ENCODE results near the gene LITAFD.

Gene LITAFD

GRCh38 chr16:8849411-8850011 lies 32.6 kb upstream of the LITAFD start:
- Histone ChIP-seq H3K4ac (ENCODE audit: low read depth, low read length) (no peak overlapping the region), H2AFZ (ENCODE audit: insufficient read depth, low read length, poor library complexity) (no peak overlapping the region), H3K9ac (ENCODE audit: low read length) (no peak overlapping the region), H3K4me3 (ENCODE audit: low read depth, low read length) (no peak overlapping the region), H3K23ac (ENCODE audit: low read length) (no peak overlapping the region), H2AK5ac (ENCODE audit: low read length) (no peak overlapping the region), H4K91ac (ENCODE audit: low read depth, low read length) (no peak overlapping the region), H4K12ac (ENCODE audit: low read depth, low read length) (no peak overlapping the region), H3K27me3 (ENCODE audit: insufficient read depth, low read length) (no peaks in the 10 kb centered on the region), H3K14ac (ENCODE audit: low read length) (no peak overlapping the region), H3K79me1 (ENCODE audit: low read length) (no peaks in the 10 kb centered on the region), H3K4me2 (ENCODE audit: low read length) (no peak overlapping the region), H3K36me3 (ENCODE audit: control insufficient read depth in 1 of 2, insufficient read depth in 2 of 2, low read length in 2 of 2) (peaks cover 57 to 67% of the 10 kb centered on the region in 2 experiments), H3K18ac (ENCODE audit: low read length) (no peak overlapping the region), H3K9me3 (ENCODE audit: insufficient read depth, low read depth, low read length) (no peaks in the 10 kb centered on the region), H3K79me2 (ENCODE audit: control insufficient read depth, insufficient read depth, low read length, poor library complexity) (peaks cover 2% of the 10 kb centered on the region), H2BK120ac (ENCODE audit: insufficient read depth, low read length, poor library complexity) (no peak overlapping the region), H4K8ac (ENCODE audit: low read depth, low read length) (no peak overlapping the region), H2BK12ac (ENCODE audit: low read length) (no peak overlapping the region), H3K27ac (ENCODE audit: low read depth, low read length) (no peak overlapping the region), H3K4me1 (ENCODE audit: control insufficient read depth in 1 of 2, insufficient read depth in 2 of 2, low read length in 2 of 2) (no peaks in the 10 kb centered on the region), H2BK5ac (ENCODE audit: low read depth, low read length, poor library complexity) (no peak overlapping the region)
- no CpG with 5 or more reads among the region's 19 CpGs for WGBS (ENCODE audit: extremely low coverage, insufficient coverage, insufficient read length)
- DNase-seq = no peak

- Histone ChIP-seq H3K79me2 (ENCODE audit: control insufficient read depth, insufficient read depth, low read length, poor library complexity) (peaks cover 2% of the 10 kb centered on the region), H3K4me3 (ENCODE audit: low read depth, low read length) (no peak overlapping the region), H3K4me2 (ENCODE audit: low read length) (no peak overlapping the region), H4K12ac (ENCODE audit: low read depth, low read length) (no peak overlapping the region), H3K18ac (ENCODE audit: low read length) (no peak overlapping the region), H2AFZ (ENCODE audit: insufficient read depth, low read length, poor library complexity) (no peak overlapping the region), H3K36me3 (ENCODE audit: control insufficient read depth in 1 of 2, insufficient read depth in 2 of 2, low read length in 2 of 2) (peaks cover 66 to 76% of the 10 kb centered on the region in 2 experiments), H2BK12ac (ENCODE audit: low read length) (no peak overlapping the region), H2AK5ac (ENCODE audit: low read length) (no peak overlapping the region), H3K9ac (ENCODE audit: low read length) (no peak overlapping the region), H2BK120ac (ENCODE audit: insufficient read depth, low read length, poor library complexity) (no peak overlapping the region), H4K8ac (ENCODE audit: low read depth, low read length) (no peak overlapping the region), H3K4ac (ENCODE audit: low read depth, low read length) (no peak overlapping the region), H3K14ac (ENCODE audit: low read length) (no peak overlapping the region), H3K9me3 (ENCODE audit: insufficient read depth, low read depth, low read length) (no peaks in the 10 kb centered on the region), H2BK5ac (ENCODE audit: low read depth, low read length, poor library complexity) (no peak overlapping the region), H3K23ac (ENCODE audit: low read length) (no peak overlapping the region), H3K79me1 (ENCODE audit: low read length) (no peaks in the 10 kb centered on the region), H3K27me3 (ENCODE audit: insufficient read depth, low read length) (no peaks in the 10 kb centered on the region), H3K4me1 (ENCODE audit: control insufficient read depth in 1 of 2, insufficient read depth in 2 of 2, low read length in 2 of 2) (no peaks in the 10 kb centered on the region), H3K27ac (ENCODE audit: low read depth, low read length) (no peak overlapping the region), H4K91ac (ENCODE audit: low read depth, low read length) (no peak overlapping the region)
- no peak for DNase-seq
- no CpG with 5 or more reads among the region's 11 CpGs for WGBS (ENCODE audit: extremely low coverage, insufficient coverage, insufficient read length)
Measured at GRCh38 chr16:8850279-8850885, 31.8 kb upstream of the LITAFD start.

- H3K18ac ChIP-seq (ENCODE audit: low read length) = no peak overlapping the region
- H2BK120ac ChIP-seq (ENCODE audit: insufficient read depth, low read length, poor library complexity) = no peak overlapping the region
- H3K4me3 ChIP-seq (ENCODE audit: low read depth, low read length) = no peak overlapping the region
- no peak overlapping the region for H3K9ac ChIP-seq (ENCODE audit: low read length)
- H3K4me2 ChIP-seq (ENCODE audit: low read length) = no peak overlapping the region
- no peak overlapping the region for H3K27ac ChIP-seq (ENCODE audit: low read depth, low read length)
- H3K27me3 ChIP-seq (ENCODE audit: insufficient read depth, low read length) = no peaks in the 10 kb centered on the region
- H2BK5ac ChIP-seq (ENCODE audit: low read depth, low read length, poor library complexity) = no peak overlapping the region
- peaks cover 2% of the 10 kb centered on the region for H3K79me2 ChIP-seq (ENCODE audit: control insufficient read depth, insufficient read depth, low read length, poor library complexity)
- peaks cover 74 to 85% of the 10 kb centered on the region in 2 experiments for H3K36me3 ChIP-seq (ENCODE audit: control insufficient read depth in 1 of 2, insufficient read depth in 2 of 2, low read length in 2 of 2)
- H2BK12ac ChIP-seq (ENCODE audit: low read length) = no peak overlapping the region
- H3K9me3 ChIP-seq (ENCODE audit: insufficient read depth, low read depth, low read length) = no peaks in the 10 kb centered on the region
- no peak overlapping the region for H3K14ac ChIP-seq (ENCODE audit: low read length)
- no peak overlapping the region for H3K4ac ChIP-seq (ENCODE audit: low read depth, low read length)
- DNase-seq = no peak
- H3K79me1 ChIP-seq (ENCODE audit: low read length) = no peaks in the 10 kb centered on the region
- no peak overlapping the region for H3K23ac ChIP-seq (ENCODE audit: low read length)
- no peak overlapping the region for H4K12ac ChIP-seq (ENCODE audit: low read depth, low read length)
- no peak overlapping the region for H4K8ac ChIP-seq (ENCODE audit: low read depth, low read length)
- H3K4me1 ChIP-seq (ENCODE audit: control insufficient read depth in 1 of 2, insufficient read depth in 2 of 2, low read length in 2 of 2) = no peaks in the 10 kb centered on the region
- WGBS (ENCODE audit: extremely low coverage, insufficient coverage, insufficient read length) = no CpG with 5 or more reads among the region's 8 CpGs
- no peak overlapping the region for H4K91ac ChIP-seq (ENCODE audit: low read depth, low read length)
- H2AK5ac ChIP-seq (ENCODE audit: low read length) = no peak overlapping the region
- H2AFZ ChIP-seq (ENCODE audit: insufficient read depth, low read length, poor library complexity) = no peak overlapping the region
Measured at GRCh38 chr16:8851761-8852403, 30.3 kb upstream of the LITAFD start.

- Histone ChIP-seq H3K79me2 (ENCODE audit: control insufficient read depth, insufficient read depth, low read length, poor library complexity) (peaks cover 2% of the 10 kb centered on the region), H3K14ac (ENCODE audit: low read length) (no peak overlapping the region), H3K9ac (ENCODE audit: low read length) (no peak overlapping the region), H3K9me3 (ENCODE audit: insufficient read depth, low read depth, low read length) (no peaks in the 10 kb centered on the region), H2BK12ac (ENCODE audit: low read length) (no peak overlapping the region), H3K79me1 (ENCODE audit: low read length) (no peaks in the 10 kb centered on the region), H3K4me3 (ENCODE audit: low read depth, low read length) (no peak overlapping the region), H3K18ac (ENCODE audit: low read length) (no peak overlapping the region), H2BK5ac (ENCODE audit: low read depth, low read length, poor library complexity) (no peak overlapping the region), H4K8ac (ENCODE audit: low read depth, low read length) (no peak overlapping the region), H2BK120ac (ENCODE audit: insufficient read depth, low read length, poor library complexity) (no peak overlapping the region), H2AFZ (ENCODE audit: insufficient read depth, low read length, poor library complexity) (no peak overlapping the region), H4K91ac (ENCODE audit: low read depth, low read length) (no peak overlapping the region), H4K12ac (ENCODE audit: low read depth, low read length) (no peak overlapping the region), H3K4ac (ENCODE audit: low read depth, low read length) (no peak overlapping the region), H3K23ac (ENCODE audit: low read length) (no peak overlapping the region), H3K36me3 (ENCODE audit: control insufficient read depth in 1 of 2, insufficient read depth in 2 of 2, low read length in 2 of 2) (peaks cover 75 to 86% of the 10 kb centered on the region in 2 experiments), H3K27ac (ENCODE audit: low read depth, low read length) (no peak overlapping the region), H3K27me3 (ENCODE audit: insufficient read depth, low read length) (no peaks in the 10 kb centered on the region), H2AK5ac (ENCODE audit: low read length) (no peak overlapping the region), H3K4me2 (ENCODE audit: low read length) (no peak overlapping the region), H3K4me1 (ENCODE audit: control insufficient read depth in 1 of 2, insufficient read depth in 2 of 2, low read length in 2 of 2) (no peaks in the 10 kb centered on the region)
- WGBS (ENCODE audit: extremely low coverage, insufficient coverage, insufficient read length) = no CpG with 5 or more reads among the region's 8 CpGs
- no peak for DNase-seq
Measured at GRCh38 chr16:8852534-8852933, 29.6 kb upstream of the LITAFD start.

Data from trophoblast cell (in vitro differentiated cells and primary cell).